ENCODE data around the gene SRSF1.

DNA sequence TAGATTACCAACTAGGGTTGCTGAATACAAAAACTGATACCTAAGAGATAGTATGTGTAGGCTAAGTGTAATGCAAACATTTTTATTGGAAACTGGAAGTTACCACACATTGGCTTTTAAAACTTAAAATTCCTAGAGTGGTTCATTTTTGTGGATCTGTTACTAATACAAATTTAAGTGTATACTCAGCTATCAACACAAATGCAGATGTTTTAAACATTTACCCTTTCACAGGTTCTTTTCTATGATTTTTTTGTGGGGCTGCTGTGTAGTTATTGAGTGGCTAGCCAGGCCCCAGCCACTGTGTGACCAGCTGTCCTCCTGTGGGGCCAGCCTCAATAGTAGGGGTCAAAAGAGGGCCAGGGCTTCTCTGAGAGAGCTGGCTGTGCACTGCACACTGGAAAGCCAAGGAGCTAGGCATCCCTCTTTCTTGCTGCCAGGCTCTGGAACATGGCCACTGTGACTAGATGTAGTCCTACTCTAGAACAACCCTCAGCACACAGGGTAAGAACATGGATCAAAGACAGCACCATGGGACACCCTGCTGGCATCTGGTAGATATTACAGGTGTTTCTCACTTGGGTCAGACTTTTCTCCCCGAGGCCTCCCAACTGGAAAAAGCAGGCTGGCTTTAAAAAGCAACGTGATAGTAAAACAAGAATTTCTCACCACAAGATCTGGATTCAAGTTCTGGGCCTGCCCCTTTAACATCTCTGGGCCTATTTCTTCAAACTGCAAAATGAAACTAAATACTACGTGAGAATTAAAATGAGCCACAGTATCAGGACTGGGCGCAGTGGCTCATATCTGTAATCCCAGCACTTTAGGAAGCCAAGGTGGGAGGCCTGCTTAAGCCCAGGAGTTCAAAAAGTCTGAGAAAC lies 11.7 kb downstream of the SRSF1 start:
- TF ChIP-seq CTCF (IDR thresholded peaks at IDR 0.05; ENCODE audit: poor library complexity) = peak; percentile 70
- TF ChIP-seq EZH2phosphoT487 (IDR thresholded peaks at IDR 0.05; ENCODE audit: low read depth, severe bottlenecking, unreplicated experiment) = no peak
